ENCODE measurements around the gene MGAT5.

The MGAT5 gene

DNA sequence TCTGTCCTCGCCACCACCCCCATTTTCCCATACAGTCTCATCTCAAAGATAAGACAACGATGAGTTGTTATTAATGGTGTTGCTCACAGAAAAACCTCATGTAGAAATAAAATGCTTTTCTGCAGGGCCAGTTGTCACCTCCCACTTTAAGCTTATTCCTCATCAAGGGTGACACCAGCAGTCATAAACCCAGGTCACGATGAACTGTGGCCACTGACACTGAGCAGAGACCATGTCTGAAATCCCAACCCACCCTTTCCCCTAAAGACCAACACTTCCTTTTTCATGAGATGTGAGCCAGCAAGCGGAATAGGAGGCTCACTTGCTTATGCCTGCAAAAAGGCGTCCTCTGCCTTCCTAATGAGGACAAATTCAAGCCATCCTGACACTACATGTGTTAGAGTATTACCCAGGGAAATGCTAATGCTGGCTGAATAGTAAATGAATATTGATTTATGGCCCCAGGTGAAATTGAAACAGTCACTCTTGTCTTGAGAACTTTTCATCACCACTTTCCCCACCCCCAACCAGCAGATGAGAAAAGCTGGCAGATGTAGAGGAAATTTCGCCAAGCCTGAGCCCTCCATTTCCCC, 228.4 kb downstream of the MGAT5 start:
- no peak for DNase-seq

DNA sequence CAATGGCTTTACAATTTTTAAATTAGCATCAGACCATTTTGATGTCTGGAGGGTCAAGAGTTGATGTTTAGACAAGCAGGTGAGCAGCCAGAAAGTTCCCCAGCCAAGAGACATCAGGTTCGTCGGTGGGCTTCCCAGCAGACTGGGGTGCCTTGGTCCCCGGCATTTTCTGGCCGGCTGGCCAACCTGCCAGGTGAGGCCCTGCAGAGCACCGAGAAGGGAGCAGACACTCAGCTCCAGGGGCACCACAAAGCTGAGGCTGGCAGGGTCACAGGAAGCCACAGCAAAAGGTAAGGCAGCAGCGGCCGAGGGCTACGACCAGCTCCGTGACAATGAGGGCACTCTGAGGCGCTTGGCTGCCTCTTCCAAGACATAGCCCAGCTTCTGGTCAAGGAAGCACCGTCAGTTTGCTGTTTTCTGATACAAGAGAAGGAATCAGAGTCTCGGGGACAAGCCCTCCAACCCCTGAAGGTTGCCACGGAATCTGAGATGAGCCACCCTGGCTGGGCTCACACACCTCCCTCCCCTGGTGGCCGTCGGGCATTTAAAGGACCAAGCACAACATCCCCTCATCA, 229.0 kb downstream of the MGAT5 start:
- DNase-seq, result no peak

DNA sequence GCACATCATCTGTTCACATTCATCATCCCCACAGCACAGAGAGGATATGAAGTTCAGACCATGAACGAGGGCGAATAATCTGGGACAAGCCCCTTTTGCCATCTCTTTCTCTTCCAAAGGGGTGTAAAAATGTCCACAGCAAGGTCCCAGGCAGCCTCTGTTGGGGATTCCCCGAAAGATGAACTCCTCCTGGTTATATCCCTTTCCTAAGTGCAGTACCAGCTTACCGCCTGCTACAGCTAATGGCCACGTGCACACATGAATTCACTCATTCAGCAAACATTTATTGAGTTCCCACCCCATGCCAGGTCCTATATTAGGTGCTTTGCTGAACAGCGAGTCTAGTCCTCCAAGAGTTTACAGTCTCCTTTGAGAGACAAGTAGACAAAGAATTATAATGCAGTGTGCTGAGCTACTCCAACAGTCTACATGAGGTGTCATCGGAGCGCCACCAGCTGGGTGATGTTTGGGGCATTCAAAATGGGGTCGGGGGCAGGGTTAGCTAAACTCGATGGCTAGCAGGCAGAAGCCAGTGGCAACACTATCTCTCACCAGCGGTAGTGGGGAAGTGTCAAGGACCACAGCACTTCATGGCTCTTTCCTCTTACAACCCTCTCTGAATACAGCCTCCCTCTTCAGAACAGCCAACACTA, 236.0 kb downstream of the MGAT5 start:
- DNase-seq, result no peak

DNA sequence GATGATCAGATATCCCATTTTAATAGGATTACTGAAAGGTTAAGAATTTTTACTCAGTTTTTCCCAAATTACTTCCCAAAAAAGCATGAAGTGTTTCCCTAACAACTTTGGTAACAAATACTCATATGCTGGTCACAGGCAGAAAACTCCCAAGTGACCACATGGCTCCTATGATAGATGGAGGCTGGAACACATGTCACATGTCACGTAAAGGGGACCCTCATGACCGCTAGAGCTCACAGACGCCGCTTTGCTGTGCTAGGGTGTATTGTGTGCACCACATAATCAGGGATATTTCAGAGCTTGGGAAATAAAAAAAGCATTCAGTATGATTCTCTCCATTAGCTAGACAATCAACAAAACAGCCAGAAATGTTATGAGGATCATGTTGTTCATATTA, 236.7 kb downstream of the MGAT5 start:
- DNase-seq, result no peak

DNA sequence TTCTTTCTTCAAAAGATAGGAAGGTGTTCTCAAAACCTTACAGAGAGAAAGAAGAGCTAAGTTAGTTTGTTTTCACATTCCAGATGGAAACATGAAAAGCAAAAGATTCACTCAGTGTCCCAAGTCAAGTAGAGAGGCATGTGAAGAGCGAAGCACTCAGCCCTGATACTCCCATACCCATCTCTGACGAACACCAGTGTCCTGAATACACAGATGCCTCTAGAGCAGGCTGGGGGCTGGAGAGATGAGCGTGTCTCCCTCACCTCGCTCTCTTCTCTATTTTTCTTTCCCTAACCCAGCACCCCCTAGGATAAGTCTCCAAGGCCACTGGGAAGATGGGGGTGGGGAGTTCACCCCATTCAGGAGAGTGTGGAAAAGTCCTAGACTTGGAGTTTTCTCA, 237.2 kb downstream of the MGAT5 start:
- DNase-seq, result no peak

DNA sequence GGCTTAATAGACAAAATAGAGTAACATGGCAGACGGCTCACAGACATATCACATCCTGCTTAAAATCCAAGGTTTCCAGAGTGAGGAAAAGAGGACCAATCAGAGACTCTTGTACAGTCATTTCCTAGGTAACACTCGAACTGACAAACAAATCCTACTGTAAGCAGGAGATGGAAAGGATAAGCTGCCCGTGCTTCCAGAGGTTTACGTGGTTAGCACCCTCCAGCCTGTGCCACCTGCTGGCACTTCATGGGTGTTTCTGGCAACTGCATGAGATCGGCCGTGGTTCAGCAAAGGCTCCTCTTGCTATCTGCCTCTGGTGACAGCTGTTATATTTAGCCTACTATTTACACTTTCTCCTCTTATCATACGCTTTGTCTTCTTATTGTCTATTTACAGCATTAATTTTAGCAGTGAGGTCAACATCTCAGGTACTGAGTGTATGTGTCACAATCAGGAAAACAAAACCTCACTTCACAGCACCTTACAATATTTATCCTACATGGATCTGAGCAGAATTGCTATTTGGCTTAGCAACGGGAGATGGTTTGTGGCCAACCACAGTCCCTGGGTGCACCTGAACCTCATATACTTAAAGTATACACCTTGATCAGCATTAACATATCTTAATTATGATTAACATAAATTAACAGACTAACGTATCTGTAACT, 238.0 kb downstream of the MGAT5 start:
- DNase-seq, result no peak

DNA sequence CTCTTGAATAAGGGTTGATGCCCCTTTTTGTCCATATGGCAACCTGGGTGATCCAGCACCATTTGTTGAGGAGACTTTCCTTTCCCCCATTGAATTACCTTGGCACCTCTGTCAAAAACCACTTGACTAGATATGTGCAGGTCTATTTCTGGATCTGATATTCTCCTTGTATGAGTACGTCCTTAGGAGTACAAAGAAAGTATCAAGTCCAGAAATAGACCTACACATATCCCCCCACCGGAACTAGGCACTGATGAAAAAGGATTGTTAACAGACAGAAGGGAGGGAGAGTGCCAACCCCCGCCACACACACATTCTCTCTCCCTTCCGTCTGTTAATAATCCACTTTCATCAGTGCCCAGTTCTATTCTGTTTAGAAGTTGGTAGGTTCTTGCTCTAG, 239.9 kb downstream of the MGAT5 start:
- DNase-seq, result no peak

DNA sequence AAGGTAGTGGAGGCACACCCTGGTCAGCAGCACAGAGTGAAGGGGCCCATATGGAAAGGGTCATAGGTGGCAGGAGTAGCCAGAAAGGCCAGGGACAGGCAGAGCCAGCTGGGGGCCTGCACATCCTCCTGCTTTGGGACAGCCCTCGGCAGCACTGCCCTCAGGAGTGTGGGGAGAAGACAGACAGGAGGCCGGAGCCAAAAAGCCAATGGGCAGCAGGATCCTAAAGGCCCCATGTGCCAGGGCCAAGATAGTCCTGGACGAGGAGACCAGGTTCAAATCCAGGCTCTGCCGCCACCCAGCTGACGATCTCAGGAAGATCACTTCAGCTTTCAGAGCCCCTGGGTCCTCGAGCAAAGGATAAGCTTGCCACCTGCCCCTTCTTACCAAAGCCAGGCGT, 244.8 kb downstream of the MGAT5 start:
- DNase-seq, result no peak

DNA sequence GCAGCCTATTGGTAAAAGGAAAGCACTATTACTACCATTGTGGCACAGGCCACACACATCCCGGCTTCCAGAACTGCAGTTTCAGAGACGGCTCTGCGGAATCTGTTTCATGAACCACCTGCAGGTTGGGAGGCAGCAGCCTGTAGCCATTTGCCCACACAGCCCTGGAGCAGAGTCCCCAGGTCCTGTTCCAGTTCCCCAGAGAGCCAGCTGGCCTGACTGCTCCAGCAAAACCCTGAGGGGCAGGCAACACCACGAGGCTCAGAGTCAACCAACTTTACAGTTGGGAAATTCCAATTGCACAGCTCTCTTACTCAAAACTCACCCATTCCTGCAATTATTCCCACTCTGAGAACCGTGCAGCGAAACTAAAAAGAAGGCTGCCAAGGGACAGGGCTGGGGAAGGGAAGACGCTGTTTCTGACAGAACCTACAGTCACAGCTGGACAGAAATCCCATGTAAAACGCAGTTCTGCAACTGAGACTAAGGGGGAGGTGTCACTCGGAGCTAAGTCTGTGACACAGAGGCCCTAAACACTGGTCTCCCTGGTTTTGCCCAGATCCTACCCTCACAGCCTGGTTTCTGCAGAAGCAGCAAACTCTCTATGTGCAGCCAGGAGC, 245.5 kb downstream of the MGAT5 start:
- DNase-seq, result no peak

DNA sequence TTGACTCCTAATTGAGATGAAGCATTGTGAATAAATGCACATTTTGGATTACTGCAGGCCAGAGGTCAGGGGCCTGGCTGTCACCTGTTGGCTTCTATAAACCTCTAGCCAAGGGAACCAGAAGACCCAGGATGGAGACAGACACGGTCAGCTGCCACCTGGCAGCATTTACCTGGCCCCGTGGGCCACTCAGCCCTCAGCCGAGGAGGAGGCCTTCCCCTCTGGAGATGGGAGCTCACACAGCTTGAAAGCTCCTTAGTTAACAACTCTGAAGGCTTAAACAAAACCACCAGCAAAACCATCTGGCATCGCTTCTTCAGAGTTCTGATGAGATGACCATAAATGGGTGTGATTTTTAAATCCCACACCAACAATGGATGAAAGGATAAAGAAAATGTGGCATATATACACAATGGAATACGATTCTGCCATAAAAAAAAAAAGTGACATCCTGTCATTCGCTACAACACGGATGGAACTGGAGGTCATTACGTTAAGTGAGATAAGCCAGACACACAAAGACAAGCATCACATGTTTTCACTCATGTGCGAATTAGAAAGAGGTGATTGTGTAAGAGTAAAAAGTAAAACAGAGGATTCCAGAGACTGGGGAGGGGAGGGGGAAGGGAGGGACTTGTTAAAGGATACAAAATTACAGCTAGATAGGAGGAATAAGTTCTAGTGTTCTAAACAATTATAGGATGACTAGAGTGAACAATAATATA, 246.5 kb downstream of the MGAT5 start:
- no peak for DNase-seq

DNA sequence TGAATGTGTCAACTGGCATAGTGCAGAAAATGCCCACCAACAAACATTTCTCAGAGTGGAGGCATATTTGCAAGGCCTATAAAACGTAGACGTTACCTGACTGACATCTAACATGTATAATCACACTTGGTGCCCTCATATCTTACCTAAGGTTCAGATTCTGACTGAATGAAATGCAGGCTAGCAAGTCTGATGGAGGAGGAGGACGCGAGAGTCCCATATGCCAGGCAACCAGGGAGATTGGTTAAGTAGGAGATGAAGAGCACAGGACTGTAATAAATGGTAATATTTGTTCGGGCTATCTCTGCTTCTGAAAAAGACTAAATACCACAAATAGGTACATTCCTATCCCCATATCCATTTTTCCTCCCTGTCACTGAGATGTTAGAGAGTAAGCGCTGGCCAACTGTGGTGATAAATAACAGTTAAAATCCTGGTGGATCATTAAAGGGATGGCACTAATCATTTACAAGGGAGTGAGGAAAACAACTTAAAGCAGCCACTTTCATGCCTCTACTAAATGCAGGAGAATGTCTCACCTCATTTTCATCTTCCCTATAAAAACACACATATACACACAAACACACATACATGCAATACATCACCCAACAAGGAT, 247.7 kb downstream of the MGAT5 start:
- DNase-seq, result no peak

DNA sequence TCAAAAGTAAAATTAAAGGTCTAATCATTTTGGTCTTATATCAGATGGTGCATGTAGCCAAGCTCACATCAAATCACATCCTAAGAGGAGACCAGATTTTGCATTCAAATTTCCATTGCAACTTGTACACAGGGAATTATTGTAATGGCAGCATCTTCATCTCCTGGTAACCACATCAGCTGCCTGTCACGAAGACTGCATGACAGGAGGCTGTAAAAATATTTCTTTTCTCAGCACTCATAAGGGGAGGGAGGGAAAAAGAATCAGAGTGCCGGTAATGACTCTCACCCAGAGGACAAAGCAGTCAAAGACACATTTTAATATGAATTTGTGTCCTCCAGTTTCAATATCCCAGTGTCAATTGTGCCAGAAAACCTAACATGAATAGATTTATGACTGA, 248.2 kb downstream of the MGAT5 start:
- DNase-seq, result no peak
